Testis (tissue), 5 donors: ENCODE measurements around the gene A2M. TPM values are rescaled to one million over a fixed set of nuclear protein-coding genes. Genes with fewer than 3 reads are reported as not detected.

Experiments used
- DNase-seq: peaks from one replicate; pipeline ENCODE4 v3.0.0-alpha.2; 2019
- H3K27ac ChIP-seq, 2 donors: fragments of 200-600 bp; sonication (generic); one replicate each; pipeline ENCODE4 v1.5.1; 2019
- H3K27me3 ChIP-seq: fragments of 200-600 bp; sonication (generic); one replicate; pipeline ENCODE4 v1.5.1; 2019
- H3K36me3 ChIP-seq: fragments of 200-600 bp; sonication (generic); one replicate; pipeline ENCODE4 v1.5.1; 2017; ENCODE audit warnings: low read depth; ENCODE audit errors: missing control alignments
- H3K4me1 ChIP-seq: fragments of 200-600 bp; sonication (generic); one replicate; pipeline ENCODE4 v1.5.1; 2019
- H3K4me3 ChIP-seq, 2 donors: fragments of 200-600 bp; sonication (generic); one replicate each; pipeline ENCODE4 v1.5.1; 2017 to 2019
- H3K9me3 ChIP-seq: fragments of 200-600 bp; sonication (generic); one replicate; pipeline ENCODE4 v1.5.1; 2017
- POLR2A ChIP-seq: fragments of 450-650 bp; IDR thresholded peaks from one replicate; pipeline ENCODE4 v1.6.1; 2017; ENCODE audit warnings: antibody characterized with exemption, mild to moderate bottlenecking, moderate library complexity
- WGBS, 2 donors: methylation state at CpG; one replicate each; pipeline ENCODE4 v1.1.5; 2018; 5-methylcytosine and 5-hydroxymethylcytosine counted together
- intact Hi-C: fragments of 100-400 bp; cut with DNase I; formaldehyde crosslinking; loops from one replicate; pipeline ENCODE4 v1.15.1; 2023; ENCODE audit warnings: low total_unique reads
- long read RNA-seq, 2 donors: transcript quantifications; one replicate each; lab custom pipeline, GENCODE V29; 2026
- polyA plus RNA-seq: library from polyadenylated mRNA; stranded (reverse); fragments of 350-450 nt; fragmentation: Illumina TruSeq; extraction: RNeasy Lipid Tissue Mini Kit (QIAGEN cat#74804); gene quantifications from one replicate; pipeline ENCODE4 v1.2.3, GENCODE V29; 2014; ENCODE audit warnings: low read depth, low replicate concordance; ENCODE audit not compliant: insufficient read depth
- total RNA-seq, 2 donors: library from RNA; depleted of rRNA; stranded (reverse); fragments of >200 nt; gene quantifications; one replicate each; pipeline ENCODE4 v1.2.3, GENCODE V29; 2016
- TF ChIP-seq, protein P1 (sequence below), 3 experiments: fragments of 450-650 bp in 2 of 3; fragments of 200-600 bp in 1 of 3; sonication (generic) in 1 of 3; IDR thresholded peaks; one replicate each; pipeline ENCODE4 v1.5.1; 2016 to 2019; ENCODE audit warnings: antibody characterized with exemption in 3 of 3, mild to moderate bottlenecking in 2 of 3, moderate library complexity in 1 of 3

The A2M gene
- total RNA-seq (100 to 1,000 TPM in 1 of 2 donors, 10 to 100 TPM in 1; 64.2 to 151 TPM), polyA plus RNA-seq (200 TPM)
- long read RNA-seq, donor 1, full-length matches to known transcripts, result 9 of 17 reads
- long read RNA-seq, donor 1, partial matches to known transcripts, result 8 of 17 reads
- long read RNA-seq, donor 1, other reads (novel, unspliced or antisense), result 0 of 17 reads
- long read RNA-seq, donor 2, full-length matches to known transcripts, result 6 of 16 reads
- long read RNA-seq, donor 2, partial matches to known transcripts, result 10 of 16 reads
- long read RNA-seq, donor 2, other reads (novel, unspliced or antisense), result 0 of 16 reads

DNA sequence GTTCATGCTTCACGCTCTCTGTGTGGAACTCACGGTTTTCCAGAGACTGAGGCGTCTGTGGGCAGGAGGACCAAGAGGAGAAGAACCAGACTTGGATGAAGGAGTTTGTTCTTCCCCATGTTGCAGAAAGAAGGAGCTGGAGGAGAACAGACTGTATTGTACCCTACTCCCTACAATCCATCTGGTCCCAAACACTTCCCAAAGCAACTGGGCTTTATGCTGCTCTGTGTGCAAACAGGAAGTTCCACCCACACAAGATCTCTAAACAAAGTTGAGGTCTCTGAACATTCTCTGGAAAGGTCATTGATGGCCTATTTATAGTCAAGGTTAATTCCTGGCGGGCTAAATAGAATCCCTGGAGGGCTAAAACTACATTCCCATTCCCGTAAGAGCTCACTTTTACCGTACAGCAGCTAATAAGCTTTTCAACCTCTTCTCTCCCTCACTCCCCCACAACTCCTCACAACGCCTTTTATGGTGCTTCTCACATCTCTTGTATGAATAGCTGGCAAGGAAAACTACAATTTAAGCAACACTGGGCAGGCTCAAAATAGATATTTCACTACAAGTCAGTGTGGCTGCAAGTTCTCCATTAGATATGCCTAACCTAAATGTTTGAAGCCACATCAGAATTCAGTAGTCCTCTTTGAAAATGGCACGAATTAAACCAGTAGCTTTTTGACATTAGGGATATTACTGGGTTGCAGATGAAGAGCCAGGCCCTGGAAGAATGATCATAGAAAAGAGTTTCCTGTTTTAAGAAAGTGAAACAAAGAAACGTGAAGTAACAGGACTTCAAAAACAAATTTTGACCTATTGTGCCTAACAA lies at the start of gene A2M:
TSS of gene A2M (minus strand) at position 189 of the 829 bp plus-strand sequence. CDS start at position 119, 70 bp downstream.
- H3K4me1 ChIP-seq, result peaks cover 28% of the 10 kb centered on the region
- intact Hi-C loops, result no loop called here
- DNase-seq, result peak; percentile 59
- H3K9me3 ChIP-seq, result no peaks in the 10 kb centered on the region
- no peaks in the 10 kb centered on the region for H3K27me3 ChIP-seq
- peak within 1 kb of the TSS; percentile 46 to 47 for H3K27ac ChIP-seq
- WGBS, 2 donors, result 17 to 23% methylated on average over 9 of the region's 9 CpGs
- no peaks in the 10 kb centered on the region for H3K36me3 ChIP-seq
- no peak for TF ChIP-seq POLR2A
- TF ChIP-seq, protein P1, sequence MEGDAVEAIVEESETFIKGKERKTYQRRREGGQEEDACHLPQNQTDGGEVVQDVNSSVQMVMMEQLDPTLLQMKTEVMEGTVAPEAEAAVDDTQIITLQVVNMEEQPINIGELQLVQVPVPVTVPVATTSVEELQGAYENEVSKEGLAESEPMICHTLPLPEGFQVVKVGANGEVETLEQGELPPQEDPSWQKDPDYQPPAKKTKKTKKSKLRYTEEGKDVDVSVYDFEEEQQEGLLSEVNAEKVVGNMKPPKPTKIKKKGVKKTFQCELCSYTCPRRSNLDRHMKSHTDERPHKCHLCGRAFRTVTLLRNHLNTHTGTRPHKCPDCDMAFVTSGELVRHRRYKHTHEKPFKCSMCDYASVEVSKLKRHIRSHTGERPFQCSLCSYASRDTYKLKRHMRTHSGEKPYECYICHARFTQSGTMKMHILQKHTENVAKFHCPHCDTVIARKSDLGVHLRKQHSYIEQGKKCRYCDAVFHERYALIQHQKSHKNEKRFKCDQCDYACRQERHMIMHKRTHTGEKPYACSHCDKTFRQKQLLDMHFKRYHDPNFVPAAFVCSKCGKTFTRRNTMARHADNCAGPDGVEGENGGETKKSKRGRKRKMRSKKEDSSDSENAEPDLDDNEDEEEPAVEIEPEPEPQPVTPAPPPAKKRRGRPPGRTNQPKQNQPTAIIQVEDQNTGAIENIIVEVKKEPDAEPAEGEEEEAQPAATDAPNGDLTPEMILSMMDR (IDR thresholded peaks at IDR 0.05), result no peak
- peak within 1 kb of the TSS; percentile 2 to 51 for H3K4me3 ChIP-seq

DNA sequence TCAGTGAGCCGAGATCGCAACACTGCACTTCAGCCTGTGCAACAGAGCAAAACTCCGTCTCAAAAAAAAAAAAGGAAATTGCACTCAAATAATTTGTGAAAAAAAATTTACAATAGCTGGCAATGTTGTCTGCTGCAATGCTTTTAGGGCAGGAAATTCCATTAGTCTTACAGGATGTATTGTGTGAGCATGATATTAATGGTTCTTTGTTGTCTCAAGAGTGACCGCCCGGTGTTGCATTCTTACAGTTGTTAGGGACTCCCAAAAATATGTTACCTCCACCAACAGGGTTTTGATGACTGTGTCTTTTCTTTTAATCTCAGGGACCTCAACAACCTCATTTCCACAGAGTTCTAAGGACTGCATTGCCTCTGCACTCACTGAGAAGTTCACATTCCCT lies 47.7 kb upstream of the A2M start:
- intact Hi-C loops, result no loop called here
- Histone ChIP-seq H3K4me1 (no peaks in the 10 kb centered on the region), H3K27ac (no peak overlapping the region), H3K36me3 (no peaks in the 10 kb centered on the region), H3K27me3 (no peaks in the 10 kb centered on the region), H3K9me3 (no peaks in the 10 kb centered on the region), H3K4me3 (no peak overlapping the region)
- DNase-seq, result no peak
- TF ChIP-seq, protein P1 (IDR thresholded peaks at IDR 0.05), result no peak
- TF ChIP-seq POLR2A, result no peak
- WGBS, 2 donors, result 89 to 92% methylated on average over 5 of the region's 5 CpGs

DNA sequence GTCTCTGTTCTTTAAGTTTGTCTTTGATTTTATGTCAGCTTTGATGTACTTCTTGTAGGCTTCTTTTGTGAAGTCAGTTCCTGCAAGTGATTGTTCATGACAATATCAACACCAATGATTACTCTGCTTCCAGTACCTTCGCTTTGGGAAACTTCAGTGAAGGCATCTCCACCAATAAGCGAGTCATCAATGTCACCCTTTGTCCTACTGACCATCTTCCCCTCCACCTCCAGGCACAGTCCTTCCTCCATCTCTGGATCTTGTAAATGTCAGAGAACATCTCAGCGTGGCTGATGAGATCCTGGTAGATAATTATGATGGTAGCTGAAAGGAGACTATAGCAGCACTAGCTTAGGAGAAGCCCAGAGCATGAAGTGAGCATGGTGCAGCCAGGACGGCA lies 40.4 kb upstream of the A2M start:
- Histone ChIP-seq H3K36me3 (no peaks in the 10 kb centered on the region), H3K9me3 (no peaks in the 10 kb centered on the region), H3K27me3 (no peaks in the 10 kb centered on the region), H3K4me3 (no peak overlapping the region), H3K4me1 (no peaks in the 10 kb centered on the region), H3K27ac (no peak overlapping the region)
- intact Hi-C loops, result no loop called here
- DNase-seq, result no peak
- 84 to 90% methylated on average over 4 of the region's 4 CpGs for WGBS, 2 donors
- TF ChIP-seq, protein P1 (IDR thresholded peaks at IDR 0.05), result no peak
- no peak for TF ChIP-seq POLR2A

DNA sequence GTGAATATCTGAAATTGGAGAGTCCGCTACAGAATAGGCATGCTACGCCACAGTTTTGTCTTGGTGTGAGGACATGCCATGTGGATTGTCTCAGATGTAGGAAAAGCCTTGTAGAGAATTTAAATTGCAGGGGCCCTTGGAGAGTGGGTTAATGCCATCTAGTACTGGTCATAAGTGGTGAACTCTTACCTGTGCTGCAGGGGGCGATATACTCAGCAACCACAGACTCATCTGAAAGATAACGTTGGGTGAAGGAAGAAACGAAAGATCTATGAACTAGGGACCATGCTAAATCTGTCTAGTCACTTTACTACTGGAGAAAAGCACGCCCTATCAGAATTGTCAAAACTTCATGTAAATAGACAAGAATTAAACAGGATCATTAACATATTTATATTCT lies 33.7 kb upstream of the A2M start:
- intact Hi-C loops, result no loop called here
- H3K4me1 ChIP-seq, result no peaks in the 10 kb centered on the region
- DNase-seq, result no peak
- H3K9me3 ChIP-seq, result no peaks in the 10 kb centered on the region
- no peak overlapping the region for H3K4me3 ChIP-seq
- no peaks in the 10 kb centered on the region for H3K36me3 ChIP-seq
- TF ChIP-seq POLR2A, result no peak
- TF ChIP-seq, protein P1 (IDR thresholded peaks at IDR 0.05), result no peak
- no peaks in the 10 kb centered on the region for H3K27me3 ChIP-seq
- WGBS, 2 donors, result 80 to 83% methylated on average over 6 of the region's 6 CpGs
- H3K27ac ChIP-seq, result no peak overlapping the region
